GM15510 (cell line): Measurements from ENCODE around the gene ADAM33.

ENCODE experiments used
- POLR2A ChIP-seq: IDR thresholded peaks from 3 replicates; pipeline ENCODE4 v1.6.1; 2011; ENCODE audit warnings: borderline replicate concordance; ENCODE audit not compliant: insufficient read length; ENCODE audit errors: extremely low read depth

ADAM33 gene

GRCh38 chr20:3654326-3655130 lies 27.3 kb downstream of the ADAM33 start:
- no peak for TF ChIP-seq POLR2A

- TF ChIP-seq POLR2A: no peak
Observed at GRCh38 chr20:3653921-3654320, 27.9 kb downstream of the ADAM33 start.

- no peak for TF ChIP-seq POLR2A
Observed at GRCh38 chr20:3652676-3653596, 28.9 kb downstream of the ADAM33 start.

GRCh38 chr20:3652221-3652620 lies 29.6 kb downstream of the ADAM33 start:
- TF ChIP-seq POLR2A: no peak

- no peak for TF ChIP-seq POLR2A
Observed at GRCh38 chr20:3651204-3651962, 30.4 kb downstream of the ADAM33 start.

- no peak for TF ChIP-seq POLR2A
Observed at GRCh38 chr20:3648951-3649350, 32.9 kb downstream of the ADAM33 start.

DNA sequence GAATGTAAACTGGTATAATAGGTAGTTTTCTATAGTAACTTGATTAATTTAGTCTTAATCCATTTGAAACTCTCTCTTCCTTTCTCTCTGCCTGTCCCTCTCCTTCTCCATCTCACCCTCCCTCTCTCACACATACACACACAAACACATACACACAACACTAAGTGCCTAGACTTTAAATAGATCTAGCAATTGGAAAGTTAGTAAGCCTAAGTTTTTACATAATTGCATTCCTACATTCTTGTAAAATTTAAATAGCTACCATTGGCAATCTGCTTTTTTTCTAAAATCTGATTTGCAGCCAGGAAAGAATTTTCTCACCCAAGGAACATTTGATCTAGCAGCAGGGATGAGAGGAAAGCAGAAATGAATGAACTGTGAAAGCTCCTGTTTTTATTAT lies 34.3 kb downstream of the ADAM33 start:
- no peak for TF ChIP-seq POLR2A

DNA sequence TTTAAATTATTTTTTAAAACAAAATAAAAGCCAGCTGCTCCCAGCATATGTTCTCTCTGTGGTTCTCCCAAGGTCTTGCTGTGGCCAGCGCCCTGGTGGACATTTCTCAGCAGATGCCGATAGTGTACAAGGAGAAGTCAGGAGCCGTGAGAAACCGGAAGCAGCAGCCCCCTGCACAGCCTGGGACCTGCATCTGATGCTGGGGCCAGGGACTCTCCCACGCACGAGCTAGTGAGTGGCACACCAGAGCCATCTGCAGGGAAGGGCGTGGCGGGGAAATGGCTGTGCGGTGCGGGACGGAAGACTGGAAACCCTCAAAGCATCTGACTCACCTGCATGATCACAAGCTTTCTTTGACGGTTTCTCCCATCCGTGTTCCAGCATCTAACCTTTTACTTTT lies 35.2 kb downstream of the ADAM33 start:
- TF ChIP-seq POLR2A: no peak

GRCh38 chr20:3646067-3646440 lies 35.8 kb downstream of the ADAM33 start:
- TF ChIP-seq POLR2A: no peak

- no peak for TF ChIP-seq POLR2A
Observed at GRCh38 chr20:3645309-3646066, 36.3 kb downstream of the ADAM33 start.

- no peak for TF ChIP-seq POLR2A
Observed at GRCh38 chr20:3640259-3640658, 41.6 kb downstream of the ADAM33 start.

- no peak for TF ChIP-seq POLR2A
Observed at GRCh38 chr20:3635346-3635745, 46.5 kb downstream of the ADAM33 start.

DNA sequence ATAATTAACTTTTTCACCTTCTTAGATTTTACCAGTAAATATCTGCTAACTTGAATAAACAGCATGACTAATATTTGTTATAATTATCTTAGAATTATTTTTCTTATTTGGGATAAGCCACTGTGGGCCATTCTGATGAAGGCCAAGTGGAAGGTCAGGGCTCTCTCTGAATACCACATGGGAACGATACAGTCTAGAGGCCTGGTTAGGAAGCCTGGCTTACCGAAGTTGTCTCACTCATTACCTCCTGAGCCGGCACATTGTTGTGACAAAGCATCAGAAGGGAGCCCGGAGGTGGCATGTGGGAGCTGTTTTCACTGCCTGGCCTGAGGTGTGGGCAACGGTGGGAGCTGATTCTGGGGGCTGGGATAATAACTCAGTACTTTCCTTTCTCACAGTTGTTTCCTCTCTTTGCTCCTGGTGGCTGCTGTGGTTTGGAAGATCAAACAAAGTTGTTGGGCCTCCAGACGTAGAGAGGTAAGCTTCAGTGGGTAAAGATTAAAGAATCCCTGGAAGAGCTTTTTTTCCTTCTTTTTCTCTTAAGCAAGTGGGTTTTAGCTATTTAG lies 47.8 kb downstream of the ADAM33 start:
- TF ChIP-seq POLR2A: no peak
